D721Med (cell line): ENCODE data around the gene PPHLN1.
"Not testable (repeated sequence)": the region's sequence is repeated elsewhere in the genome, so short reads cannot be mapped to it uniquely, and the experiment has no call there.

Experiments
- DNase-seq: peaks from one replicate; pipeline ENCODE4 v3.0.0; 2011; ENCODE audit warnings: low spot score; ENCODE audit not compliant: insufficient read length
- FAIRE-seq: peaks from 2 replicates; lab custom pipeline; 2011; peaks lifted over from hg19 to GRCh38; lab: Jason Lieb, UNC
- TF ChIP-seq, protein P1 (sequence below): IDR thresholded peaks from 2 replicates; pipeline ENCODE4 v1.5.1; 2012; ENCODE audit warnings: mild to moderate bottlenecking, control low read depth; ENCODE audit not compliant: insufficient read depth; ENCODE audit errors: missing control alignments

PPHLN1 gene

DNA sequence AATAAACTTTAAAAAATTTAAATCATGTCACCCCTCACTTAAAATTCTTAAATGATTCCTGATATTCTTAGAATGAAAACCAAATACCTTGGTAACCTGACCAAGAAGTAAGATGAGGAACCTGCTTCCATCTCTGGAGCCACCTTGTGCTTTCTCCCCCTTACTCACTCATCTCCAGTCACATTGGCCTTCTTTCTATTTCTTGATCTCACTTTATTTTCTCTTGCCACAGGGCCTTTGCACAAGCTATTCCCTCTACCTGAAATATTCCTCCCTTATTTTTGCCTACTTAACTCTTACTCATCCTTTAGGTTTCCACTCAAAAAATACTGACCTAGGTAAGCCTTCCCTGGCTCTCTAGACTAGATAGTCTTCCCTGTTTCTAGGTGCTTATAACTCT lies 5.2 kb upstream of the PPHLN1 start:
- TF ChIP-seq, protein P1, sequence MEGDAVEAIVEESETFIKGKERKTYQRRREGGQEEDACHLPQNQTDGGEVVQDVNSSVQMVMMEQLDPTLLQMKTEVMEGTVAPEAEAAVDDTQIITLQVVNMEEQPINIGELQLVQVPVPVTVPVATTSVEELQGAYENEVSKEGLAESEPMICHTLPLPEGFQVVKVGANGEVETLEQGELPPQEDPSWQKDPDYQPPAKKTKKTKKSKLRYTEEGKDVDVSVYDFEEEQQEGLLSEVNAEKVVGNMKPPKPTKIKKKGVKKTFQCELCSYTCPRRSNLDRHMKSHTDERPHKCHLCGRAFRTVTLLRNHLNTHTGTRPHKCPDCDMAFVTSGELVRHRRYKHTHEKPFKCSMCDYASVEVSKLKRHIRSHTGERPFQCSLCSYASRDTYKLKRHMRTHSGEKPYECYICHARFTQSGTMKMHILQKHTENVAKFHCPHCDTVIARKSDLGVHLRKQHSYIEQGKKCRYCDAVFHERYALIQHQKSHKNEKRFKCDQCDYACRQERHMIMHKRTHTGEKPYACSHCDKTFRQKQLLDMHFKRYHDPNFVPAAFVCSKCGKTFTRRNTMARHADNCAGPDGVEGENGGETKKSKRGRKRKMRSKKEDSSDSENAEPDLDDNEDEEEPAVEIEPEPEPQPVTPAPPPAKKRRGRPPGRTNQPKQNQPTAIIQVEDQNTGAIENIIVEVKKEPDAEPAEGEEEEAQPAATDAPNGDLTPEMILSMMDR, result no peak
- no peak for FAIRE-seq
- DNase-seq, result no peak

DNA sequence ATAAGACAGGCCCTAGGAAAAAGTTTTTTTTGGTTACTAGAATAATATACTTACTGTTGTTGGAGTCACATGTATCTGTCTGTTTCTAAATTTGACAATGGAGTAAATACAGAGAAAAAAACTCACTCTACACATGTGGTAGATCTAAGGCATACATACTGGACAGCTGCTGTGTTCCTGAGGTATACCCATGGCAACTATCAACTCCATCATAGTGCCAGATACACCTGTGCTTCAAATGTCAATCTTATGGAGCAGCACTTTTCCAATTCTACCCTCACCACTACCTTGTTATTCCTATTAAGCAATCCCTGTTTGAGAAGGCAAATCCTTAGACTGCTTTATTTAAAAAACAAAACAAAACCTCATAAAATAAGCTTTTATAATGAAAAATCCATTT lies 3.4 kb upstream of the PPHLN1 start:
- TF ChIP-seq, protein P1, result no peak
- FAIRE-seq, result no peak

DNA sequence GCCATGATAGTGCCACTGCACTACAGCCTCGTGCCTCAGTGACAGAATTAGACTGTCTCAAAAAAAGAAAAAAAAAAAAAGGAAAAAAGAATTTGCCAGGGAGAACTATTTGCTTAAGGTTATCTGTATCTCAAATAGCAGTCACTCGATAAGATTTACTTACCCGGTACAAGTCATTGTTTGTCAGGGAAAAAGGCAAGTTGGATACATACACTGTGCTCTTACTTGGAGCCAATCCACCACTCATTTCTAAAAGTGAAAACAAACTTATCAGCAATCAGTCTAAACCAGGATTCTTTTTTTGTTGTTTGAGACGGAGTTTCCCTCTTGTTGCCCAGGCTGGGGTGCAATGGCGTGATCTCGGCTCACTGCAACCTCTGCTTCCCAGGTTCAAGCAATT lies 2.1 kb upstream of the PPHLN1 start:
- no peak for FAIRE-seq
- no peak for DNase-seq
- TF ChIP-seq, protein P1, result no peak

More for the DNA sequence above, 3.4 kb upstream of the PPHLN1 start:
- no peak for DNase-seq

DNA sequence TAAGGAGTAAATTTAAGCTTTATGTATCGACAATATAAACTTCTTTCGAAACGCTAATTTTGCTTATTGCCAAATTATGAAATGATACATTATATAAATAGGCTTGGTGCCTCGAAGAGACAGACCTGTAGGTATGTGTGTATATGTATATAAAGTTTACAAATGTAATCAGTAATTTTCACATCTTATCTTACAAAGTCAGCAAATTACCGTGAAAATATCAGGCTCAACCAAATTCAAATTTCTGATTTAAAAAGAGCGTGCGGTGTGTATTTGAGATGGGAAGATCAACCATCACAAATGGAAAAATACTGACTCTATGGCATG lies 678 bp upstream of the PPHLN1 start:
- no peak for FAIRE-seq
- TF ChIP-seq, protein P1, result no peak

DNA sequence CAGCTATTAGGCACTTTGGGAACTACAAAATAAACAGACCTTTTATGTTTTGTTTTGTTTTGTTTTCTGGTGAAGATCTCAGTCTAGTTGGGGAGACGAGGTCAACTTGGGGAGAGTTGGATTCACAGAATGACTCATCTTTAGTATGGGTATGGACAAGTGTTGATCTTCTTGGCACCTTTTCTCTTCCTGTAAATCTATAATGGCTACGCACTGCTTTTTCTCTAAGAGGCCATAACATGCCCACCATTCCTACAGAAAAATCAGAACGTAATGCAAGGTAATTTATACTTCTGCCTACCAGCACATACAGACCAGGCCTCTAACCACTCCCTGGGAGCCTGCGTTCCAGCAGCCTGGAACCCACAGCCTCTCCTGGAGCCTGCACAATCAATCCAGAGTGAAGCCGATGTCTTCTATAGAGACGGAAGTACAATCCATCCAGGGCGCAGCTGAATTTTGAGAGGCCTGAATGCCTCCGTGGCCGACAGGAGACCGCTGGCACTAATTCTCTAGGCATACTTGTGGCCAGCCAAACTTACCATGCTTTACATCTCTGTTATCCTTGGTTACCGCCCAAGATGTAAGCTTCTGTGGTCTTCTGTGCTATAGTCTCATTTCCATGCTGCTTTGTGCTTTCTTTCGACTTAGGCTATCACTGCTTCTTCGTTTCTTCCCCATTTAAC lies 717 bp downstream of the PPHLN1 start:
- FAIRE-seq (no peak), DNase-seq (no peak)
- TF ChIP-seq, protein P1, result no peak

More for the DNA sequence above, 678 bp upstream of the PPHLN1 start:
- DNase-seq, result no peak

DNA sequence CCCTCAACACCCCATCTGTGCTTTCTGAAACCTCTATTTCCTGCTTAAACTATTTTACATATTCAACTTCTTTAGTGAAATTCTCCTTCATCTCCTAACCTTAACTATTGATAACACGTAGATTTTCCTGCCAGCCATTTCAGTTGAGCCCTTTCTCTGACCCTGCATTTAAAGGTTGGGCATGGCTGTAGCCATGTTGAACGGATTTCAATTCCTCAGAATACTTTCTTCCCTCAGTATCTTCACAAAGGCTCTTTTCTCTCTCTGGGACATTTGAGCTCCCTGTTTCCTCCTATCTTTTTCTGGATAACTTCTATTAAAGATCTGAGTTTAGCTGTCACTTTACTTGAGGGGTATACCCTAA lies 1.2 kb downstream of the PPHLN1 start:
- no peak for DNase-seq
- no peak for FAIRE-seq
- TF ChIP-seq, protein P1, result no peak

DNA sequence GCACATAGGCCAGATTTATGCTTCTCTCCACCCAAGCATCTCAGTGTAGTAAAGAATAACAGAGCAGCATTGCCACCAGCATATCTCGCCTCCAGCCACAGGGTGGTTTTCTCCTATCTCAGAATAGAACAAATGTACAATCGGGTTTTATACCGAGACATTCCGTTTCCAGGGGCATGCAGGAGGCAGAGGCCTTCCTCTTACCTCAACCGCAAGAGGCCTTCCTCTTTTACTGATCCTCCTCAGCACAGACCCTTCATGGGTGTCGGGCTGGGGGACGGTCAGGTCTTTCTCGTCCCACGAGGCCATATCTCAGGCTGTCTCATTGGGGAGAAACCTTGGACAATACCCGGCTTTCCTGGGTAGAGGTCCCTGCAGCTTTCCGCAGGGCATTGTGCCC lies 4.1 kb downstream of the PPHLN1 start:
- not testable (repeated sequence) for DNase-seq, FAIRE-seq
